ENCODE measurements around the gene GHRHR. TPM values are rescaled to one million over a fixed set of nuclear protein-coding genes. Genes with fewer than 3 reads are reported as not detected.

GHRHR gene
- polyA plus RNA-seq, 1 donor from 2014 or later = not detected

GRCh38 chr7:31006857-31007256 lies 43.1 kb downstream of the GHRHR start:
- Histone ChIP-seq H3K9me3 (ENCODE audit: low read length) (no peaks in the 10 kb centered on the region), H4K20me1 (ENCODE audit: insufficient read depth) (no peaks in the 10 kb centered on the region), H3K9ac (ENCODE audit: low read length) (no peak overlapping the region), H3K4me3 (ENCODE audit: low read length) (no peak overlapping the region), H3K27ac (ENCODE audit: low read length) (no peak overlapping the region), H3K4me2 (ENCODE audit: low read length) (no peak overlapping the region), H2AFZ (ENCODE audit: low read depth, low read length) (no peak overlapping the region), H3K36me3 (ENCODE audit: insufficient read depth, low read length) (no peaks in the 10 kb centered on the region), H3K9me2 (ENCODE audit: insufficient read depth, low read length) (no peaks in the 10 kb centered on the region), H3K79me2 (replicated peaks; ENCODE audit: insufficient read depth, low read length) (no peaks in the 10 kb centered on the region), H3F3A (ENCODE audit: insufficient read depth, low read length, poor library complexity, severe bottlenecking) (no peaks in the 10 kb centered on the region), H3K27me3 (ENCODE audit: insufficient read depth, low read depth, low read length) (no peaks in the 10 kb centered on the region)
- TF ChIP-seq CTCF (IDR thresholded peaks at IDR 0.05; ENCODE audit: poor library complexity, severe bottlenecking) (no peak), RAD21 (conservative IDR thresholded peaks at IDR 0.05) (no peak), TAF1 (IDR thresholded peaks at IDR 0.05; ENCODE audit: low read depth) (no peak), REST (IDR thresholded peaks at IDR 0.05; ENCODE audit: borderline replicate concordance) (no peak), EZH2 (IDR thresholded peaks at IDR 0.05; ENCODE audit: borderline replicate concordance, insufficient read depth, low read length, poor library complexity, severe bottlenecking) (no peak)

GRCh38 chr7:31007634-31008033 lies 43.9 kb downstream of the GHRHR start:
- H4K20me1 ChIP-seq (ENCODE audit: insufficient read depth) = no peaks in the 10 kb centered on the region
- no peak overlapping the region for H3K9ac ChIP-seq (ENCODE audit: low read length)
- no peak overlapping the region for H3K4me3 ChIP-seq (ENCODE audit: low read length)
- TF ChIP-seq EP300 (conservative IDR thresholded peaks at IDR 0.05; ENCODE audit: poor library complexity, severe bottlenecking) (no peak), MXI1 (conservative IDR thresholded peaks at IDR 0.05; ENCODE audit: poor library complexity, severe bottlenecking) (no peak)
- no peaks in the 10 kb centered on the region for H3K27me3 ChIP-seq (ENCODE audit: insufficient read depth, low read depth, low read length)
- H3K4me2 ChIP-seq (ENCODE audit: low read length) = no peak overlapping the region
- H3K9me2 ChIP-seq (ENCODE audit: insufficient read depth, low read length) = no peaks in the 10 kb centered on the region
- no peak overlapping the region for H2AFZ ChIP-seq (ENCODE audit: low read depth, low read length)
- no peaks in the 10 kb centered on the region for H3F3A ChIP-seq (ENCODE audit: insufficient read depth, low read length, poor library complexity, severe bottlenecking)
- H3K27ac ChIP-seq (ENCODE audit: low read length) = no peak overlapping the region
- no peaks in the 10 kb centered on the region for H3K79me2 ChIP-seq (replicated peaks; ENCODE audit: insufficient read depth, low read length)
- H3K36me3 ChIP-seq (ENCODE audit: insufficient read depth, low read length) = no peaks in the 10 kb centered on the region
- no peaks in the 10 kb centered on the region for H3K9me3 ChIP-seq (ENCODE audit: low read length)

- Histone ChIP-seq H3K9me2 (ENCODE audit: insufficient read depth, low read length) (no peaks in the 10 kb centered on the region), H3K4me3 (ENCODE audit: low read length) (no peak overlapping the region), H3K79me2 (replicated peaks; ENCODE audit: insufficient read depth, low read length) (no peaks in the 10 kb centered on the region), H3F3A (ENCODE audit: insufficient read depth, low read length, poor library complexity, severe bottlenecking) (no peaks in the 10 kb centered on the region), H2AFZ (ENCODE audit: low read depth, low read length) (no peak overlapping the region), H3K27ac (ENCODE audit: low read length) (no peak overlapping the region), H3K36me3 (ENCODE audit: insufficient read depth, low read length) (no peaks in the 10 kb centered on the region), H3K9me3 (ENCODE audit: low read length) (no peaks in the 10 kb centered on the region), H3K4me2 (ENCODE audit: low read length) (no peak overlapping the region), H3K27me3 (ENCODE audit: insufficient read depth, low read depth, low read length) (no peaks in the 10 kb centered on the region), H3K9ac (ENCODE audit: low read length) (no peak overlapping the region), H4K20me1 (ENCODE audit: insufficient read depth) (no peaks in the 10 kb centered on the region)
- TF ChIP-seq TAF1 (IDR thresholded peaks at IDR 0.05; ENCODE audit: low read depth) = no peak
- no peak for TF ChIP-seq REST (IDR thresholded peaks at IDR 0.05; ENCODE audit: borderline replicate concordance)
- TF ChIP-seq MXI1 (conservative IDR thresholded peaks at IDR 0.05; ENCODE audit: poor library complexity, severe bottlenecking) = no peak
- no peak for TF ChIP-seq EP300 (conservative IDR thresholded peaks at IDR 0.05; ENCODE audit: poor library complexity, severe bottlenecking)
- TF ChIP-seq RAD21 (conservative IDR thresholded peaks at IDR 0.05) = no peak
- TF ChIP-seq EZH2 (IDR thresholded peaks at IDR 0.05; ENCODE audit: borderline replicate concordance, insufficient read depth, low read length, poor library complexity, severe bottlenecking) = no peak
- no peak for TF ChIP-seq CTCF (IDR thresholded peaks at IDR 0.05; ENCODE audit: poor library complexity, severe bottlenecking)
- TF ChIP-seq POLR2AphosphoS5 (IDR thresholded peaks at IDR 0.05) = no peak
These were observed 51.1 kb downstream of the GHRHR start for GRCh38 chr7:31014826-31015225.

Data from neural cell (in vitro differentiated cells).